Ovary (tissue), 3 donors: Measurements from ENCODE around the gene GABRR2.

Experiments
- CTCF ChIP-seq, 3 donors: fragments of 450-650 bp in 2 of 3; fragments of 200-600 bp in 1 of 3; IDR thresholded peaks; one replicate each; pipeline versions ENCODE4 v1.5.1 to v1.8.0; 2016 to 2022; ENCODE audit warnings: antibody characterized with exemption in 3 of 3, mild to moderate bottlenecking in 1 of 3
- EP300 ChIP-seq: sonication (generic); formaldehyde crosslinking; IDR thresholded peaks from one replicate; pipeline ENCODE4 v1.6.1; 2017; ENCODE audit warnings: antibody characterized with exemption
- POLR2A ChIP-seq: fragments of 450-650 bp; IDR thresholded peaks from one replicate; pipeline ENCODE4 v1.6.1; 2017; ENCODE audit warnings: antibody characterized with exemption, mild to moderate bottlenecking, moderate library complexity
- donor health status: DM: no; HTN: no; CAD: no.

DNA sequence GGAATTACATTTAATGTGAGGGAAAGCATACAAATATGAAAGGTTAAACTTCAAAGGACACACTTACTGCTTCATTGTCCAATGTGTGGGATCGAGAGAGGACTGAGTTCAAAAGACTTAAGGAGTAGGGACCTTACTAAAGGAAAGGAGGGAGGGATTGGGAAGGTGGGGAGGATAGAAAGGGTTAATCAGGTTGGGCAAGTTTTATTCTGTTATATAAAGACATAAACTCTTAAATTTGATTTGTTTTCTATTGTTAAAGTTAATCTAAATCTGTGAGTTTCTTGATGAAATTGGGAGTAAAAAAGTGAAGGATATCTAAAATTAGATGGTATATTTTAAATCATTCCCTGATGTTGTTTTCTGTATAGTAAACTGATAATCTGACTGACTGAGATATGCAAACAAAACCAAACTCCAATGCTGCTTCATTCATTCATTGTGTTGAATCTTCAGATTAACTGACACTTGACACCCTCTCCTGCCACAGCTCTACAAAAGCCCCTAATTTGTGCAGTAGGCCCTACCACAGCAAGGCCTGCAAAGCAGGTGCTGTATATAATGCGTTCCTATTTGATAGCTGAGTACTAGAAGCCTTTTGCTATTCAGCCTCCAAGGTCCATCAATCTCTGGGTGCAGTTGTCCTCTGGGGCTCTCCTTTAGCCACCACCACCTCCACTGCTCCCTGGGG, 38.7 kb upstream of the GABRR2 start:
- no peak for TF ChIP-seq CTCF (IDR thresholded peaks at IDR 0.05)
- no peak for TF ChIP-seq POLR2A
- no peak for TF ChIP-seq EP300
